Right kidney (tissue), 1 donor: ENCODE results near the gene OXSM.

Source experiments
- DNase-seq: peaks from one replicate; pipeline ENCODE4 v3.0.0-alpha.2; 2016

OXSM gene

GRCh38 chr3:25801786-25802185 is 11.9 kb downstream of the OXSM start:
- no peak for DNase-seq

- no peak for DNase-seq
Observed at GRCh38 chr3:25803833-25804232, 13.9 kb downstream of the OXSM start.

- no peak for DNase-seq
Observed at GRCh38 chr3:25804676-25805075, 14.8 kb downstream of the OXSM start.

GRCh38 chr3:25812644-25813043 is 22.8 kb downstream of the OXSM start:
- DNase-seq, result no peak

- DNase-seq, result no peak
Observed at GRCh38 chr3:25817107-25817506, 27.2 kb downstream of the OXSM start.

- no peak for DNase-seq
Observed at GRCh38 chr3:25817638-25818037, 27.7 kb downstream of the OXSM start.

GRCh38 chr3:25818335-25818734 is 28.4 kb downstream of the OXSM start:
- DNase-seq, result no peak

GRCh38 chr3:25820366-25820765 is 30.5 kb downstream of the OXSM start:
- peak; percentile 8 for DNase-seq

- DNase-seq, result no peak
Observed at GRCh38 chr3:25820816-25821486, 31.1 kb downstream of the OXSM start.

- DNase-seq, result no peak
Observed at GRCh38 chr3:25821746-25822573, 32.1 kb downstream of the OXSM start.

- DNase-seq, result no peak
Observed at GRCh38 chr3:25823314-25823713, 33.4 kb downstream of the OXSM start.

GRCh38 chr3:25826510-25826909 is 36.6 kb downstream of the OXSM start:
- DNase-seq, result no peak

- DNase-seq, result no peak
Observed at GRCh38 chr3:25830373-25831280, 40.7 kb downstream of the OXSM start.

GRCh38 chr3:25831578-25831977 is 41.7 kb downstream of the OXSM start:
- no peak for DNase-seq

- DNase-seq, result no peak
Observed at GRCh38 chr3:25834346-25834745, 44.5 kb downstream of the OXSM start.

- no peak for DNase-seq
Observed at GRCh38 chr3:25836579-25836978, 46.7 kb downstream of the OXSM start.

- DNase-seq, result no peak
Observed at GRCh38 chr3:25837038-25837437, 47.1 kb downstream of the OXSM start.

- DNase-seq, result no peak
Observed at GRCh38 chr3:25840099-25840498, 50.2 kb downstream of the OXSM start.

- DNase-seq, result no peak
Observed at GRCh38 chr3:25843332-25843731, 53.4 kb downstream of the OXSM start.
